ENCODE results near the gene LILRA6. TPM values are rescaled to one million over a fixed set of nuclear protein-coding genes. Genes with fewer than 3 reads are reported as not detected.

Gene LILRA6
- total RNA-seq, 4 donors from 2014 or later = 1.1 to 1.5 TPM; not detected in 2

DNA sequence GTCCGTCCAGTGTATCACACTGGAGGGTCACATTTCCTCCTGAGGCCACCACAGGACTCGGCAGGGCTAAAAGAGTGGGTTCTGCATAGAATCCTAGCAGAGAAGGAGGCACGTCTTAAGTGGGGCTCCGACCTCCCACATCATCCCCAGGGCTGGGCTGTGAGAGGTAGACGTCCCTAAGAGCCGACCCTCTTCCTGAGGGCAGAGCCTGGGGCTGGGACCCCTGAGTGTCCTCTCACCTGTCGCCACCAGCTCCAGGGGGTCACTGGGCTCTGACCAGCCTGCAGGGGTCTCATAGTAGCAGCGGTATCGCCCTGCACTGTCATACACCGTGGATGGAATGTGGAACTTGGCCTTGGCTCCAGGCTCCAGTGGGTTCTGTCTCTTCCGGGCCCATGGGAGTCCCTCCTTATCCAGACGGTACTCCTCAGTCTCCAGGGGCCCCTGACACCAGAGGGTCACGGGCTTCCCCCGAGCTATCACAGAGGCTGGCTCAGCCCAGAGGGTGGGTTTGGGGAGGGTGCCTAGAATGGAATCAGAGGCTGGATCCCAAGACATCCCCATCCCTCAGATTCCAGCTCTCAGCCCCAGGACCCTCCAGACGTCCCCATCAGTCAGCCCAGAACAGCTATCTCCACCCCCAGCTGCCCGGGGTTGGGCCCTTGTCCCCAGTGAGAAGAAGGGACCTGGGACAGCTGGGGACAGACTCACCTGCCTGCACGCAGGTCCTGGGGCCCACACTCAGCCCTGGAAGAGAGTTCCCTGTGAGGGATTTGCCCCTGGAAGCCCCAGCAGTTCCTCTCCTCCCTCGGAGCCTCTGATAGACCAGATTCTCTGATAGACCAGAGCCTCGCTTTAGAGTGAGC, 13.9 kb upstream of the LILRA6 start:
- peak in 1 of 3 donors; percentile 34 for DNase-seq
- no peaks in the 10 kb centered on the region for H3K9me3 ChIP-seq
- H3K27ac ChIP-seq = no peak overlapping the region
- H3K36me3 ChIP-seq = no peaks in the 10 kb centered on the region
- TF ChIP-seq, protein P1, sequence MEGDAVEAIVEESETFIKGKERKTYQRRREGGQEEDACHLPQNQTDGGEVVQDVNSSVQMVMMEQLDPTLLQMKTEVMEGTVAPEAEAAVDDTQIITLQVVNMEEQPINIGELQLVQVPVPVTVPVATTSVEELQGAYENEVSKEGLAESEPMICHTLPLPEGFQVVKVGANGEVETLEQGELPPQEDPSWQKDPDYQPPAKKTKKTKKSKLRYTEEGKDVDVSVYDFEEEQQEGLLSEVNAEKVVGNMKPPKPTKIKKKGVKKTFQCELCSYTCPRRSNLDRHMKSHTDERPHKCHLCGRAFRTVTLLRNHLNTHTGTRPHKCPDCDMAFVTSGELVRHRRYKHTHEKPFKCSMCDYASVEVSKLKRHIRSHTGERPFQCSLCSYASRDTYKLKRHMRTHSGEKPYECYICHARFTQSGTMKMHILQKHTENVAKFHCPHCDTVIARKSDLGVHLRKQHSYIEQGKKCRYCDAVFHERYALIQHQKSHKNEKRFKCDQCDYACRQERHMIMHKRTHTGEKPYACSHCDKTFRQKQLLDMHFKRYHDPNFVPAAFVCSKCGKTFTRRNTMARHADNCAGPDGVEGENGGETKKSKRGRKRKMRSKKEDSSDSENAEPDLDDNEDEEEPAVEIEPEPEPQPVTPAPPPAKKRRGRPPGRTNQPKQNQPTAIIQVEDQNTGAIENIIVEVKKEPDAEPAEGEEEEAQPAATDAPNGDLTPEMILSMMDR (IDR thresholded peaks at IDR 0.05) = no peak
- TF ChIP-seq POLR2A (IDR thresholded peaks at IDR 0.05) = no peak
- peak overlapping the region in 1 of 4 donors; percentile 15 for H3K4me3 ChIP-seq
- no peaks in the 10 kb centered on the region for H3K27me3 ChIP-seq
- no peaks in the 10 kb centered on the region for H3K4me1 ChIP-seq

DNA sequence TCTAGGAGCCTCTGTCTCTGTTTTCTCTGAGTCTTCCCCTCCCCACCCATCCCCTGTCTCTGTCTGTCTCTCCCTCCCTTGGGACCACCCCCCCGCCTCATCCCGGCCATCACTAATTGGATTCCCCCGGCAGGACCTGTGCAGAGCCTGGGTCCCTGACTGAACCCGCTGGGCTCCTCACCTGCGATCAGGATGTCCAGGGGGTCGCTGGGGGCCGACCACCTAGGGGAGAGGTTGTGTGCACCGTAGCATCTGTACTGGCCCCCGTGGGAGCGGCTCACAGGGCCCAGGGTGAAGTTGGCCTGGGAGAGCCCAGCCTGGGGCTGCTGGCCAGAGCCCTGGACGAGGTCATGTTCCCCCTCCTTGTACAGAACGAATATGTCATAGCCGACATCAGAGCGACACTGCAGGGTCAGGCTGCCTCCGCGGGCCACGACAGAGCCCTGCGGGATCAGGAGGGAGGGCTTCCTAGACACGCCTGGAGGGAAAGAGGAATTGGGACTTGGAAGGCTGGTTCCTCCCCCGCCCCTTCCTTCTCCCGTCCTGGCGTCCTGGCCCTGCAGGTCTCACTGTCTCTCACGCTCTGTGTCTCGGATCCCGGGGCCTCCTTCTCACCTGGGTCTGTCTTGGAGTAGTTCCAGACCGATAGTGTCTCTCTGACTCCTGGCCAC, 12.7 kb upstream of the LILRA6 start:
- no peaks in the 10 kb centered on the region for H3K9me3 ChIP-seq
- H3K27ac ChIP-seq = no peak overlapping the region
- H3K27me3 ChIP-seq = no peaks in the 10 kb centered on the region
- no peak for TF ChIP-seq POLR2A (IDR thresholded peaks at IDR 0.05)
- TF ChIP-seq, protein P1 (IDR thresholded peaks at IDR 0.05) = no peak
- DNase-seq = peak in 1 of 3 donors; percentile 45
- H3K4me3 ChIP-seq = no peak overlapping the region
- H3K4me1 ChIP-seq = no peaks in the 10 kb centered on the region
- no peaks in the 10 kb centered on the region for H3K36me3 ChIP-seq

DNA sequence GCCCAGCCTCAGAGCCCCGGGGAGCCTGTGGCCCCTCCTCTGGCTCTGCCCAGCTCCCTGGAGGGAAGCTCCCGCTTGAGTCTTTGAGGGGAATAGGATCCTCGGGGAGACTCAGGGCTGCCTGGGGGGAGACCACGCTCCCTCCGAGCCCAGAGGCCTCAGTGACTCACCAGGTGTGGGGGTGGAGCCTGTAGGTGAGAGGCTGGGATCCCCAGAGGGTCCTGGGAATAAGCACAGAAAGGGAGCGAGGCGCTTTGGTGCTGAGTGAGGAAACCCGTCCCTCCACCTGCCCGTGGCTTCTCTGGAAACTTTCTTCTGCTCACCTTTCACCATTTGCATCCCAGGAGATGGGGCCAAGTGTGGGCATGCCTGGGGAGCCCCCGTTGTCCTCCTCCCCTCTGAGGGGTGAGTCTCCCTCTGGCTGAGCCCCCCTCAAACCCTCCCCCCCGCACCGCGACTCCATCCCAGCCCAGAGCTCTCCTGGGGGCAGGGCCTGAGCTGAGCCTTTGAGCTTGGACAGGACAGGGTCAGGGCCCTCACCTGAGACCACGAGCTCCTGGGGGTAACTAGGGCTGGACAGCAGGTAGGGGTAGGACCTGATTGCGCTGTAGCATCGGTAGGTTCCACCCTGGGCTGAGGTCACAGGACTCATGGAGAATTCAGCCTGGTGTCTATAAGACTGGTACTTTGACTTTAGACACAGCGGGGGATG, 11.8 kb upstream of the LILRA6 start:
- TF ChIP-seq POLR2A (IDR thresholded peaks at IDR 0.05) = no peak
- TF ChIP-seq, protein P1 (IDR thresholded peaks at IDR 0.05) = no peak
- no peaks in the 10 kb centered on the region for H3K27me3 ChIP-seq

DNA sequence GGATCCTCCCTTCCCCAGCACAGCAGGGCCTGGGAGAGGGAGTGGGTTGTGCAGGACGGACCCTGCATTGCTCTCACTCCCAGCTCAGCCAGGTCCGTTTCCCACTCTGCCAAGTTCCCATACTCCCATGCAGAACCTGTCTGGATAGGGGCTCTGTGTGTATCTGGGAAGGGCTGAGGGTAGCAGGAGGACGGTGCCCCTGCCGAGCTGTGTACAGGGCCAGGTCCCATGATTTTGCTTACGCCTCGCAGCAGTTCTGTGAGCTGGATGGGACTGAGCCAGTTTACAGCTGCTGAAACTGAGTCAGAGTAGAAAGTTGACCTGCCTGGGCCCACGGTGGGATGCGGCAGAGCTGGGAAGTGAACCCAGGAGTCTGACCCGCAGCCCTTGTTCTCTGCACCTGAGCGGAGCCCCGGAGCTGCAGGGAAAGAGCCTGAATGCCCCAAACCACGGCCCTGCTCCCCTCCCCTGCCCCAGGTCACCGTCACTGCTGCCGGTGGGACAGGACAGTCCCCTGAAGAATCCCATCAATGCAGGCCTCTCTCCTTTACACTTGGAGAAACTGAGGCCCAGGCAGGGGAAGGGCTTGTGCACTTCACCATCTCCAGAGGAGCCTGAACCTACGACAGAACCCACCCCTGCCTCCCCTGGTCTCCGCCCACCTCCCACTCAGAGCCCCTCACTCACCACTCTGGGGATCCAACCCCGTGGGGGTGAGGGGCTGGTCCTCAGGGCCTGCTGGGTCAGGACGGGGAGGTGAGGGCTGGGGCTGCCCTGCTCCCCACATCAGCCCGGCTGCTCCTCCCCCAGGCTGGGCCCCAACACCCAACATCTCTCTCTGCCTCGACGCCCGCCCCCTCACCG, 11.0 kb upstream of the LILRA6 start:
- Histone ChIP-seq H3K4me1 (no peaks in the 10 kb centered on the region), H3K4me3 (no peak overlapping the region), H3K9me3 (no peaks in the 10 kb centered on the region), H3K27me3 (no peaks in the 10 kb centered on the region), H3K27ac (no peak overlapping the region), H3K36me3 (no peaks in the 10 kb centered on the region)
- no peak for TF ChIP-seq POLR2A (IDR thresholded peaks at IDR 0.05)
- TF ChIP-seq, protein P1 (IDR thresholded peaks at IDR 0.05) = no peak
- DNase-seq = peak in 1 of 3 donors; percentile 21

More for the DNA sequence above, 11.8 kb upstream of the LILRA6 start:
- no peaks in the 10 kb centered on the region for H3K9me3 ChIP-seq
- no peaks in the 10 kb centered on the region for H3K36me3 ChIP-seq
- peak in 1 of 3 donors; percentile 43 for DNase-seq
- no peaks in the 10 kb centered on the region for H3K4me1 ChIP-seq
- no peak overlapping the region for H3K27ac ChIP-seq
- no peak overlapping the region for H3K4me3 ChIP-seq

DNA sequence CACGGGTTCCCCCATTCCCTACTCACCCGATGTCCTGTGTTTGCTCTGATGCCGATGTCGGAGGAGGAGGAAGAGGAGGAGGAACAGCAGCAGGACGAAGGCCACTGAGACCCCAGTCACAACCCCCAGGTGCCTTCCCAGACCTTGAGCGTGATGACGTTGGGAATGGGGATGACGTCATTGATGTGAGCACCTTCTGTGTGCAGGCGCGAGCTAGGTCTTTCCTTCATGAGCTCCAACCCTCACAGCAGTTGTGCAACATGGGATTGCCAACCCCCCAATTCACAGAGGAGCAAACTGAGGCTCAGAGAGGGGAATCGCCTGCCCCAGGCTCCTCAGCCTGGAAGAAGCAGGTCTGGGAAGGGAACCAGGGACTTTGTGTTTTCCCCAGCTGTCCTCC, 10.3 kb upstream of the LILRA6 start:
- no peak overlapping the region for H3K4me3 ChIP-seq
- H3K4me1 ChIP-seq = no peaks in the 10 kb centered on the region
- no peaks in the 10 kb centered on the region for H3K27me3 ChIP-seq
- no peak overlapping the region for H3K27ac ChIP-seq
- H3K36me3 ChIP-seq = no peaks in the 10 kb centered on the region
- TF ChIP-seq, protein P1 (IDR thresholded peaks at IDR 0.05) = no peak
- TF ChIP-seq POLR2A (IDR thresholded peaks at IDR 0.05) = no peak
- H3K9me3 ChIP-seq = no peaks in the 10 kb centered on the region
- DNase-seq = peak in 1 of 3 donors; percentile 13
